Activated CD8-positive, alpha-beta memory T cell treated with anti-CD3 and anti-CD28 coated beads, Interleukin-2, amount 50 U/mL, for 1 hour (primary cell): ENCODE data around the gene DRC1.

Source experiments
- DNase-seq: peaks from one replicate; pipeline ENCODE4 v3.0.0-alpha.2; 2020; ENCODE audit errors: extremely low read depth

Gene DRC1

DNA sequence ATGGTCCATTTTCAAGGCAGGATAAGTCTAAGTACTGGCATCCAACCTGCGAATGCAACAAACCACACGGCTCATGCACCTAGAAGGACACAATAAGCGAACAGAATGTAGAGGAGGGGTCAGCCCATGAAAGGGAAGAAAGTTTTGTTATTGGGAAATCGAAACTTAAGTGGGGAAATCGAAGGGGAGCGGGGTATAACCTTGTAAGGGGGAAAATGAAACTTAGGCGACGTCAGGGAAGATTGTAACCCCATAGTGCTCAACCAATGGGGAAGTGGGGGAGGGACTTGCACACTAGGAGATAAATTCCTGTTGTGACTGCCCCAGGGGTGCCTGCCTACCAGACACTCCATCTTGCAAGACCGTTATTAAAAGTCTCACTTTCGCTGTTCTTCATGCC lies 91.8 kb downstream of the DRC1 start:
- DNase-seq: no peak

GRCh38 chr2:26494199-26494598 lies 92.5 kb downstream of the DRC1 start:
- no peak for DNase-seq

GRCh38 chr2:26494891-26495290 lies 93.2 kb downstream of the DRC1 start:
- DNase-seq: no peak

DNA sequence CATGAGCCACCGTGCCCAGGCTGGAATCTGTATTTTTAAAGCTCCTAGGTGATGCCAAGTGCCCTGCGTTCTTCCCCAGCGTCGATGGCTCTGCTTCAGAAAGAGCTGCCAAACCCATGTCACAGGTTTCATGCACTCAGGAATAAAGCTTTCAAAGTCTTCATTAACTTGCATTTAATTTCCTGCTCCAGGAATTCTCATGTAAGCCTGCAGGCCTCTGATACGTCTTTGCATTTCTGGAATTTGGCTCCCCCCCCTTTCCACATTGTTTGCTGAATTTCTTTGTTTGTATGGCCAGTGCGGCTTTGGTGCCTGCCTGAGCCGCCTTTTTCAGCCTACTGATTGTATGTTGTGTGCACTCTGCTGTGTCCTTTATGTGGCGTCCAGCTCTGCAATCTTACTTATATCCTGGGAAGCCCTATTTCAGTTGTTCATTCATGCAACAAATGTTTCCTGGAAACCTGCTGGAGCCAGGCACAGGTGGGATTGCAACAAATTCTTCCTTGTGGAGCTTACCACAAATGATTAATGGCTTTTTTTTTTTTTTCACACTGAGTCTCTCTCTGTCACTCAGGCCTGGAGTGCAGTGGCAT lies 94.1 kb downstream of the DRC1 start:
- DNase-seq: no peak

DNA sequence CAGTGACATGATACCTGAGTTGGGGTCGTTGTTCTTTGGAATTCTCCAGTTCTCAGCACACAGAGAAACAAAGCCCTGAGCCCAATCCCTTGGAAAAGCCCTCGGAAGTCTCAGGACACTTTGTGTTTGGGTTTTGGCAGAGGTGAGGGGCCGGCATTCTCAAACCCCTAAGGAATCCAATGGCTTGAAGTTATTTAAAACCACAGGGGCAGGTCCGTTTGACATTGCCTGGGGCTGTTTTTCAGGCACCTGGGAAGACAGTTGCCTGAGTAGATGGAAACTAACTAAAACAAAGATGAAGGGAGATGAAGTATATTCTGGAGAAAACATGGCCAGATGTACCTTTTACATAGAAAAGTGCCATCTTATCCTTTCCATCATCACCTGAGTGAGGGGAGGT lies 98.7 kb downstream of the DRC1 start:
- no peak for DNase-seq

DNA sequence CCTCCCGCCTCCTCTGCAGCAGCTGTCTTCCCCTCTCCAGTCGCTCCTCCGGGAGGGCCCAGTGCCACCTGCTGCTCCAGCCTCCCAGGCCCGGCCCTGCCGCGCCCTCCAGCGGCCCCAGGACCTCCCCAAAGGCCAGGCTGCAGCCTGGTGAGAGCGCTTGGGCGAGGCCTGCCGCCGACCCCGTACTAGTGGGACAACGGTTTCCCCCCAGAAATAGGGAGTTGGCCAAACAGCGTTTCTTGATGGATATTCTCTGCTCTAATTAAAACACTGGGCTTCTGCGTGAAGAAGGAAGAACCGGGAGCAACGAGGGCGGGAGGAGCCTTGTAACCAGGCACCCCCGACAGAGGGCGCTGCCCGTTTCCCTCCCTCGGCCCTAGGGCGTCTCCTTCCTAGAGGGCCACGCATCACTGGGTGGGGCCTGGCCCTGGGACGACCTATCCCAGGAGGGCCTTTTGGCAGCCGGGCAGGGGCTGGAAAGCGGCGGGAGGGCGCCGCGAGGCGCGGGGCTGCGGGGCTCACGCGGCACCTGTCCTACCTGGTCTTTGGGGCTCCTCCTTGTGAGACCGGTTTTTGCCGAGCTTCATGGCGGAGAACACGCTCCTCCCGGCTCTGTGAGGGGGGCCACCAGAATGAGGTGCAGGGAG lies 101.6 kb downstream of the DRC1 start:
- peak; percentile 35 for DNase-seq

DNA sequence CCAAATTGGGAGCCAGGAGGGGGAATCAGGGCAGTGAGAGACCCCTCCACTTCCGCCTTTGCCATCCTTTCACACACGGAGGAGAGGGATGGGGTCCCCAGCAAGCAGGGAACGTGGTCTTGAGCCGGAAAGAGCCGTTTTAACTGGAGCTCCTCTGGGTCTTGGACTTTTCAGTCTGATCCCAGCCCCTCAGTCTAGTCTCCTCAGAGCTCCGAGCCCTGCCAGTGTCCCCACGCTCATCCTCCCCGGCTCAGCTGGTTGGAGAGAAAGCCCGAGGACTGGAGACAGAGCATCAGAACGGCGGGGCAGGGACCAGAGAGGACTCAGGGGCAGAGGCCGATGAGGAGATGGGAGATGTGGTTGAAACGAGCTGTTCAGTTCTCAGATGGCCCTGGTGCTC lies 102.3 kb downstream of the DRC1 start:
- DNase-seq: no peak

DNA sequence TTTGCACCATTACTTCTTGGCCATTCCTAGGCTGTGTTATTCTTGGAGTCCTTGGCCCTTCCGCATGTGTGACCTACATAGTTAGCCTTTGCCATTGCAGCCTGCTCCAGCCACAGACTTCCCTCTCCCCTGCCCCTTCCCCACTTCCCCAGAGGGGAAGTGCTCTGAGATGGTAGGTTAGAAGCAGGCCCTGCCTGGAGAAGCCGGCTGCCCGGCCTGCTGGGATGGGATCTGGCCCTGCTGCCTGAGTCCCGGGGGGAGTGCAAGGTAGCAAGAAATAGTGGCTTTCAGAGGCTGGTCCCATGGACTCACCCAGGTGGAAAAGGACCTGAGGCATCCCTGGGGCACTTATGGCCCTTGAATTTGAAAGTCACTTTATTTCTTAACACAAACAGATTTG lies 104.6 kb downstream of the DRC1 start:
- DNase-seq: no peak
